ENCODE measurements around the gene PTBP1.

The PTBP1 gene

GRCh38 chr19:796692-797527 lies at the start of gene PTBP1:
Gene PTBP1 (plus strand): TSS chr19:797452. CDS start chr19:797498, 46 bp downstream.
- peak; percentile 99 for DNase-seq (ENCODE audit: low read depth in 3 of 3)

- DNase-seq (ENCODE audit: low read depth in 3 of 3): no peak
These were observed 49.0 kb upstream of the PTBP1 start for GRCh38 chr19:748274-748598.

GRCh38 chr19:749811-750210 lies 47.4 kb upstream of the PTBP1 start:
- DNase-seq (ENCODE audit: low read depth in 3 of 3): no peak

- no peak for DNase-seq (ENCODE audit: low read depth in 3 of 3)
These were observed 46.4 kb upstream of the PTBP1 start, which contains the start of gene MISP for GRCh38 chr19:750640-751423. Gene MISP (plus strand): TSS chr19:751112. CDS start chr19:756947, 5,835 bp downstream.

- no peak for DNase-seq (ENCODE audit: low read depth in 3 of 3)
These were observed 45.5 kb upstream of the PTBP1 start for GRCh38 chr19:751501-752341.

- no peak for DNase-seq (ENCODE audit: low read depth in 3 of 3)
These were observed 44.4 kb upstream of the PTBP1 start for GRCh38 chr19:752652-753517.

- DNase-seq (ENCODE audit: low read depth in 3 of 3): no peak
These were observed 42.7 kb upstream of the PTBP1 start for GRCh38 chr19:754530-754929.

GRCh38 chr19:755063-755462 lies 42.2 kb upstream of the PTBP1 start:
- no peak for DNase-seq (ENCODE audit: low read depth in 3 of 3)

- DNase-seq (ENCODE audit: low read depth in 3 of 3): peak in 2 of 3 experiments; percentile 3 to 27
These were observed 41.0 kb upstream of the PTBP1 start for GRCh38 chr19:756236-756635.

- DNase-seq (ENCODE audit: low read depth in 3 of 3): no peak
These were observed 40.2 kb upstream of the PTBP1 start for GRCh38 chr19:756821-757688.

- DNase-seq (ENCODE audit: low read depth in 3 of 3): no peak
These were observed 39.2 kb upstream of the PTBP1 start for GRCh38 chr19:757811-758668.

GRCh38 chr19:763181-763580 lies 34.1 kb upstream of the PTBP1 start:
- no peak for DNase-seq (ENCODE audit: low read depth in 3 of 3)

GRCh38 chr19:763869-764268 lies 33.4 kb upstream of the PTBP1 start:
- DNase-seq (ENCODE audit: low read depth in 3 of 3): no peak

- no peak for DNase-seq (ENCODE audit: low read depth in 3 of 3)
These were observed 33.0 kb upstream of the PTBP1 start for GRCh38 chr19:764301-764700.

- no peak for DNase-seq (ENCODE audit: low read depth in 3 of 3)
These were observed 32.0 kb upstream of the PTBP1 start for GRCh38 chr19:765179-765738.

- DNase-seq (ENCODE audit: low read depth in 3 of 3): no peak
These were observed 28.8 kb upstream of the PTBP1 start for GRCh38 chr19:768424-768823.

GRCh38 chr19:769616-770015 lies 27.6 kb upstream of the PTBP1 start:
- DNase-seq (ENCODE audit: low read depth in 3 of 3): no peak

- DNase-seq (ENCODE audit: low read depth in 3 of 3): peak in 1 of 3 experiments; percentile 25
These were observed 25.9 kb upstream of the PTBP1 start for GRCh38 chr19:771332-771785.

GRCh38 chr19:772063-772462 lies 25.2 kb upstream of the PTBP1 start:
- DNase-seq (ENCODE audit: low read depth in 3 of 3): no peak

Data from stimulated activated CD4-positive, alpha-beta T cell treated with anti-CD3 and anti-CD28 coated beads, TNF-alpha, amount 100 ng/mL, for 24 hours (primary cell).